ES-I3 (cell line): Measurements from ENCODE around the gene BUB1.

Source experiments
- H3K36me3 ChIP-seq: 2 replicates; pipeline ENCODE4 v1.6.1; 2013; ENCODE audit warnings: mild to moderate bottlenecking, low read length, control low read depth, moderate library complexity; ENCODE audit not compliant: insufficient read depth
- H3K4me1 ChIP-seq: 2 replicates; pipeline ENCODE4 v1.6.1; 2013; ENCODE audit warnings: mild to moderate bottlenecking, control low read depth, low read length; ENCODE audit not compliant: insufficient read depth
- H3K9ac ChIP-seq: 2 replicates; pipeline ENCODE4 v1.6.1; 2013; ENCODE audit warnings: low read depth, mild to moderate bottlenecking, low read length, moderate library complexity
- H3K9me3 ChIP-seq: 2 replicates; pipeline ENCODE4 v1.6.1; 2013; ENCODE audit warnings: mild to moderate bottlenecking, low read length, moderate library complexity; ENCODE audit not compliant: control insufficient read depth, insufficient read depth

Gene BUB1

GRCh38 chr2:110677530-110678456 lies at the start of gene BUB1:
BUB1 (minus strand) TSS chr2:110678063; CDS start chr2:110677995, 68 bp downstream.
- H3K9ac ChIP-seq = peak within 1 kb of the TSS; percentile 91
- H3K9me3 ChIP-seq = no peaks in the 10 kb centered on the region
- peaks cover 7% of the 10 kb centered on the region for H3K36me3 ChIP-seq
- peaks cover 18% of the 10 kb centered on the region for H3K4me1 ChIP-seq

GRCh38 chr2:110726285-110726684 lies 48.4 kb upstream of the BUB1 start:
- Histone ChIP-seq H3K9me3 (no peaks in the 10 kb centered on the region), H3K9ac (no peak overlapping the region), H3K4me1 (peaks cover 21% of the 10 kb centered on the region), H3K36me3 (no peaks in the 10 kb centered on the region)

DNA sequence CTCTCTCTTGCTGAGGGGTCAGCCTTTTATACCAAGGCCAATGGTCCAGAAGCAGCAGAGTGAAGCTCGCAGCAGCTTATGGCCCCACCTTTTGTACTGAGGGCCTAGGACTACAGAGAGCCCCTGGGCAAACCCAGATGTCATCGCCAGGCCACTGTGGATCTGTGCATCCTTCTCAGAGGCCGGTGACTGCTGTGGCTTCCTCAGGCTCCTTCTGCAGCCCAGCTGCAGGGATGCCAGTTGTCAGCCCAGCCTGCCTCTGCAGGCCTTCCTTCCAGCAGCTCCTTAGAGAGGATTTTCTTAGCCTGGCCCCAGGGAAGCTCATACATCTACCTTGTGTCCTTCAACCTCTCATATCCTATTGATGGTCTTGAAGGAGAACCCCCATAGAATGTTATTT lies 48.0 kb upstream of the BUB1 start:
- Histone ChIP-seq H3K9me3 (no peaks in the 10 kb centered on the region), H3K4me1 (peaks cover 17% of the 10 kb centered on the region), H3K9ac (no peak overlapping the region), H3K36me3 (no peaks in the 10 kb centered on the region)

- Histone ChIP-seq H3K9me3 (no peaks in the 10 kb centered on the region), H3K4me1 (peaks cover 13% of the 10 kb centered on the region), H3K9ac (no peak overlapping the region), H3K36me3 (no peaks in the 10 kb centered on the region)
Measured at GRCh38 chr2:110725370-110725769, 47.5 kb upstream of the BUB1 start.

GRCh38 chr2:110724820-110725219 lies 47.0 kb upstream of the BUB1 start:
- no peak overlapping the region for H3K9ac ChIP-seq
- H3K4me1 ChIP-seq = peaks cover 13% of the 10 kb centered on the region
- H3K9me3 ChIP-seq = no peaks in the 10 kb centered on the region
- H3K36me3 ChIP-seq = no peaks in the 10 kb centered on the region

GRCh38 chr2:110720547-110720946 lies 42.7 kb upstream of the BUB1 start:
- Histone ChIP-seq H3K4me1 (0 out of 2 replicates have a peak, but pooled peaks cover 3% of the 10 kb centered on the region), H3K9ac (no peak overlapping the region), H3K36me3 (no peaks in the 10 kb centered on the region), H3K9me3 (no peaks in the 10 kb centered on the region)

DNA sequence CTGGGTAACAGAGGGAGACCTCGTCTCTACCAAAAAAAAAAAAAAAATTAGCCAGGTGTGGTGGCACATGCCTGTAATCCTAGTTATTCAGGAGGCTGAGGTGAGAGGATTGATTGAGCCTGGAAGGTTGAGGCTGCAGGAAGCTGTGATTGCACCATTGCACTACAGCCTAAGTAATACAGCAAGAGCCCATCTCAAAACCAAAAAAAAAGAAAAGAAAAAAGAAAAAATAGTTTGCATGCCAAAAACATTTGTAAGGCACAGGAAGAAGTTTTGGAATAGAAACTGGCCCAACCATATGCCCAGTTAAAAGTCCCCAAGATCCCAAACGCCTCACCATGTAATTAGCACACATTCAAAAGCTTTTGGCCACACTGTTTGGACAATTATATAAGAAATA lies 41.1 kb upstream of the BUB1 start:
- H3K9ac ChIP-seq = no peak overlapping the region
- H3K36me3 ChIP-seq = no peaks in the 10 kb centered on the region
- H3K4me1 ChIP-seq = no peaks in the 10 kb centered on the region
- H3K9me3 ChIP-seq = no peaks in the 10 kb centered on the region

DNA sequence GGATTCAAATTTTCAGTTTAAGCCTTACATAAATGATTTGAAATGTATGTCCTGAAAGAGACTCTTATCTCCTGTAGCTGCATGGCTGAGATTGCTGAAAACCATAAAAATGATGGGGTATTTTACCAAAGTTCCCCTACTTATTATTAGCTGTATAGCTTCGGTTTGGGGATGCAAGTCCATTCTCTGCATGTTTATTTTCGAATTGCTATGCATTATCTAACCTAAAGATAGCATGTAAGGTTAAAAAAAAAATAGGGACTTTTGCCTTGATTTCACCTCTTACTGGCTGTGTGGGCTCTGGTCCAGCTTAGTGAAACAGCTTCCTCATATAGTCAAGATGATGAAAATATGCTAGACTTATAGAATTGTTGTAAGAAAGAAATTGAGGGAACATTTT lies 40.5 kb upstream of the BUB1 start:
- Histone ChIP-seq H3K36me3 (no peaks in the 10 kb centered on the region), H3K4me1 (no peaks in the 10 kb centered on the region), H3K9ac (no peak overlapping the region), H3K9me3 (no peaks in the 10 kb centered on the region)

DNA sequence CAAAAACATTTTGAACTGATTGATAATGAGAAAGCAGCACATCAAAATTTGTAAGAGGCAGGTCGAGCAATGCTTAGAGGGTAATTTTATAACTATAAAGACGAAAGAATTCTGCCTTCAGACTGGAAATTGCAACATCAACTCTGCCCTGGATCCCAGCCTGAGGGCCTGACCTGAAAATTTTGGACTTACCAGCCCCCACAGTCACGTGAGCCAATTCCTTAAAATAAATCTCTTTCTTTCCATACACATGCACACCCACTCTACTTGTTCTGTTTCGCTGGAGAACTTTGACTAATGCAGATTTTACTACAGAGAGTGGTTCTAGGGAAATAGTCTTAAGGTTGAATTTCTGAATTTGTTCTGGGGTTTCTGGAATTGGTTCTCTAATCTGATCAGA lies 39.9 kb upstream of the BUB1 start:
- Histone ChIP-seq H3K4me1 (no peaks in the 10 kb centered on the region), H3K9ac (no peak overlapping the region), H3K9me3 (no peaks in the 10 kb centered on the region), H3K36me3 (no peaks in the 10 kb centered on the region)

GRCh38 chr2:110716959-110717645 lies 39.2 kb upstream of the BUB1 start:
- Histone ChIP-seq H3K9ac (no peak overlapping the region), H3K9me3 (no peaks in the 10 kb centered on the region; the same call in 1 of the 2 replicates), H3K4me1 (no peaks in the 10 kb centered on the region), H3K36me3 (no peaks in the 10 kb centered on the region)

- no peaks in the 10 kb centered on the region for H3K4me1 ChIP-seq
- H3K9me3 ChIP-seq = no peaks in the 10 kb centered on the region; the same call in 1 of the 2 replicates
- no peaks in the 10 kb centered on the region for H3K36me3 ChIP-seq
- no peak overlapping the region for H3K9ac ChIP-seq
Measured at GRCh38 chr2:110714452-110715224, 36.8 kb upstream of the BUB1 start.

GRCh38 chr2:110713513-110714362 lies 35.9 kb upstream of the BUB1 start:
- Histone ChIP-seq H3K9me3 (no peaks in the 10 kb centered on the region; the same call in 1 of the 2 replicates), H3K4me1 (no peaks in the 10 kb centered on the region), H3K36me3 (no peaks in the 10 kb centered on the region), H3K9ac (no peak overlapping the region)

DNA sequence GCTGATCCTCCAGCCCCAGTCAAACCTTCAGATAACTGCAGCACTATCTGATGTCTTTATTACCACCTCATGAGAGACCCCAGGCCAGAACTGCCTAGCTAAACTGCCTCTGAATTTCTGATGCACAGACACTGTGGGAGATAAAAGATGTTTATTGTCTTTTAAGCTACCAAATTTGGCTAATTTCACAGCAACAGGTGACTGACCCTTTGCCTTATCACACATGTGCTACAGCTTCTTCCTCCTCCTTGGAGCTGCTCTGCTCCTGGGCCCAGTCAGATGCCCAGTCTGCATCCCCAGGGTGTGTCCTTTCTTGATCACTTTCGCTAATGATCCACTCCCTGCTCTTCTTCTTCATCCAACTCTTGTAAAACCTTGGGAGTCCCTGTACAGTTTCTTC lies 34.9 kb upstream of the BUB1 start:
- no peaks in the 10 kb centered on the region; the same call in 1 of the 2 replicates for H3K9me3 ChIP-seq
- H3K36me3 ChIP-seq = no peaks in the 10 kb centered on the region
- H3K9ac ChIP-seq = no peak overlapping the region
- H3K4me1 ChIP-seq = no peaks in the 10 kb centered on the region
